G401.6 (cell line): ENCODE results near the gene RALGPS1.

Source experiments
- FAIRE-seq: peaks from 2 replicates; lab custom pipeline; 2012; peaks lifted over from hg19 to GRCh38; lab: Jason Lieb, UNC

RALGPS1 gene

DNA sequence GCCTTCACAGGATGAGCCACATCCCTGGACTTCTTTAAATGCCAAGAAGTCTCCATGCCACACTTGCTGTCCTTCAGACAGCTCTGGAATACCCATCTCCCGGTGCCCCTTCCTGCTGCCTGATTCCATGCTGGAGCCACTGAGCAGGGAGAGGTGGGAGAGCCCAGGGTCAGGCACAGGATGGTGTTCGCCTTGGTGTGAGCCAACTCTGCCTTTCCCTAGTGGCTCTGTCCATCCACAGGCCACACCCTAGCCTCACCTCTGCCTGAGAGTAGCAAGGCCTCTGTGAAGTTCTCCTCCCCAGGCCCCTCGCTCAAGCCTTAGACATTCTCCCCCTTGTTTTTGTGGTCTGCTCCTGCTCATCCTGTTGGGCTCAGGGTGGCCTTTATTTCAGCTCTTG, 262.0 kb downstream of the RALGPS1 start:
- FAIRE-seq: no peak

DNA sequence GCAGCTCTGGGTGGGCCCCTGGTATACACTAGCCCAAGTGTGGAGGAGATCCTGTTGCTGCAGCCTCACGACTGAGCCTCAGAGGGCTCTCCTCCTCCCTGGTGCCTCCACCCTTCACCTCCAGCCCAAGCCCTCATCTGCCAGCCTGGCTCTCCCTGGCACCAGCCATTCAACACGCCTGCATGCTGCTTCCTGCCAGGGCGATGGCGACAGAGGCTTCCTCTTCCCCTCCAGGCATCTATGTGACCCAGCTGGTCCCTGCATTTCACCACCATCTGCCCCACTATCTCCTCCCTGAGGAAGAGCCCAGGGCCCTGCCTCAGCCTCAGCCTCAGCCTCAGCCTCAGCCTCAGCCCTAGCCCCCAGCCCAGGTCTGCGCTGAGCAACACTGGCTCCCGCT, 262.6 kb downstream of the RALGPS1 start:
- no peak for FAIRE-seq

DNA sequence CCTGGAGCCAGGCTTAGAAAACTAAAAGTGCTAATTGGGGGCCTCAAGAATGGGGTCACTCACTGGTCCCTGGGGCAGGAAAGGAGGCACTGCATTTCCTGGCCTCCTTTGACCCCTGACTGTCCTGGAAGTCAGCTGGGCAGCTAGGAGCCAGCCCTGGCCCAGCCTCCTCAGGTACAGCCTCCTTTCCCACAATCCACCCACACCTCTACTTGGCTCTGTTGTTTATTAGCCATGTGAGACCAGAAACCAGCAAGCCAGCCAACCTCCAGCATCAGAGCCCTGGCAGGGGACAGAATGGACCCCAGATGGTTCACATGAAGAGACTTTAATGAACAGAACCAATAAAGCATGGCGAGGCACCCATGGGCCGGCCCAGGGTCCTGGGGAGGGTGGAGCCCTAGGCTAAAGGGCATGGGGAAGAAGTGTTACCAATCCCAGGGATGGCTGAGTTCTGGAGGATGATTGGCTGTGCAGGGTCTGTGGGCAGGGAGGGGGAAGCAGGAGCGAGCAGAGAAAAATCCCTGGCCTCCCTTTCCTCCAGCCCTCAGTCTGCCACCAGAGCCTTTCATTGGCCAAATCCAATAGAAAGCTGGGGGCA, 263.2 kb downstream of the RALGPS1 start:
- no peak for FAIRE-seq

DNA sequence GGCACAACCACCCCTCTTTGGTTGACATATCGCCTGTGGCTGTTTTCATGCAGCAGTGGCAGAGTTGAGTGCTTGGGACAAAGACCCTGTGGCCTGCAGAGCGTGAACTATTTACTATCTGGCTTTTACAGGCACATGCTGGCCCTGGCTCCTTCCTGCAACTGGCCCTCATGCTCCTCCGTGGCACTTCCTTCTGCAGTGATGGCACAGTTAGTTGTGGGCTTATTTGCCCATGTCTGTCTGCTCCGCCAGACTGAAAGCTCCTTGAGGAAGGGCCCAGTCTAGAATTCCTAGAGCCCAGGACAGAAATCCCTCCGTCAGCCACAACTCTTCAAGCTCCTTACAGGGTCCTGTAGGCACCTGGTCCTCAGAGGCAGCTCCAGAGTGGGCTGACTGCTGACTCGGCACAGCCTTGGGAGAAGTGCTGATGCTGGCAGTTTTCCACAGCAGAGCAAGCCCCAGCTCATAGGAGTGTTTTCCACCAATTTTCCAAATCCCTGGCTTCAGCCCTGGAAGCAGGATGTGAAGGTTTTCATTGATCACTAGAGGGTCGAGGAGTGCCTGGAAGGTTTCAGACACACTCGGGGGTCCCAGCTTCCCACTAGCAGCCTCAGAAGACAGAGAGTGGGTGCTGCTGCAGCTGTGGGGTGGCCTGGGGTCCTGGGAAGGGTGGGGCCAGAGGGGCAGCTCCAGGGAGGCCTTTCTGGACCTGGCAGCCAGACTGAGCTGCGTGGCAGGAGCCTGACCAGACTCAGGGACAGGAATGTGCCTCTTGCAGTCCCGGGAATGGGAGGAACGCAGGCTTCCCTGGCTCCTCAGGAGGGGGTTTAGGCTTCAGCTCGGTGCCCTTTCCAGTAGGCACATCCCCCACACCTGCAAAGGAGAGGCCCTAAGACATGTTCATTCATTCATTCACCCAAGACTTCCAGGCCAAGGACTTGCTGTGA, 264.4 kb downstream of the RALGPS1 start:
- no peak for FAIRE-seq

DNA sequence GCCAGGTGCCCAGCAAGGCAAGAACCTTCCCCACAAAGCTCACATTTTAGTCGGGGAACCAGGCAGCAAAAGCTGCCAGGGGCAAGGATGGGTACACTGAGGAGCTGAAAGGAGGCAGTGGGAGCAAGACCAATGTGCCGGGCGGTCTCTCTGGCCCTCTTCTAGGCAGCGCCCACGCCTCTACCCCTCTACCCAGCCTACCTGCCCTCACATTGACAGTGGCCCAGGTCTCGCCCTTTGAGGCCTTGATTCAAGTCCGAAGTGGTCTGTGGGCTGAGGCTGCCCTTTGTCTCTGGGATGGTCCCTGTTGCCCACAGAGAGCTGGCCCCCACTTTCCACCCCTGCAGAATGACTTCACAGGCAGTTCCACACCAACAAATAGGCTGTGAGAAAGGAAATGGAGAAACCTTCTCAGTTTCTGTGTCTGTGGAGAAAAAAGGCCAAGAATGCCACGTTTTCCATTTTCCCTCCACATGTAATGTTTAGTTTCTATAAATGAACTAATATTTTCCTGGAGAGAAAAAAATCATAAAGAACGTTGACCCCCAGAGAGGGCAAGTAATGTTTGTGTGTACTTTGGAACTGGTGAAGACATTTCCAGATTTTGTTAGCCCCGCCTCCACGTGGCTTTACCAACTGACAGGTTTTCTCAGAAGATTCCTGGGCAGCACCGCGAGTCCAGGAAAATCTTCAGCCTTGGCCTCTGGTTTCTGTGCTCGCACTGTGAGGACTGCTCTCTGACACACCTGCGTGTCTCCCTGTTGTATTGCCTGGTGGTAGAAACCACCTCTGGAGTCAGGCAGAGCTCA, 265.3 kb downstream of the RALGPS1 start:
- no peak for FAIRE-seq

DNA sequence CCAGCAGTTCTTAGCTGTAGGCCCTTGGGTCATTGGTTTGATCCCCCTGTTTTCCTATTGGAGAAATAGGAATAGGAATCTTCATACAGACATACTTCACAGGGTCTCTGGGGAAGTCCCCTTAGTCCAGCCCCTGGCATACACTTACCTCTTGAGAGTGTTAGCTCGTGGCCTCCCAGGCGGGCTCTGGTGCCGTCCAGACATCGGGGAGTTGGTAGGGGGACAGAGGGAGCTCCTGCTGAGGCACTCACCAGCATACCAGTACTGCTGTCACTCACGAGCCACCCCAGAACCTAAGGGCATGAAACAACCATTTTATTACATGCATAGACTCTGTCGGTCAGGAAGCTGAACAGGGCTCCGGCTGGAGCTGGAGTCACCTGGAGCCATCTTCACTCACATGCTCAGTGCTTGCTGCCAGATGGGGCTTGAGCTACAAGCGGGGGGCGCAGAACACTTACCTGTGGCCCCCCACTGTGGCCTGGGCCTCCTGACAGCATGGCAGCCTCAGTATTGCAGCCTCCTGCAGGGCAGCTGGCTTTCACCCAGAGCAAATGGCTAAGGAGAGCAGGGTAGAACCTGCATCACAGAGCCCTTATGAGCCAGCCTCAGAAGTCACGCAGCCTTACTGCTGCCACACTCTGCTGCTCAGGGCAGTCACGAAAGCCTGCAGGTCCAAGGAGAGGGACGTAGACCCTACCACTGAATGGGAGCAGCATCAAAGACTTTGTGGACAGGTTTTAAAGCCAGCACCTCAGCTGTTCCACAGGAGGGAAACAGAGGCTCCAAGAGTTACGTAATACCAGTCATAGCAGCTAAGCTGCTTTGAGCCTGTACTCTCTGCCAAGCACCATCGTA, 266.1 kb downstream of the RALGPS1 start:
- no peak for FAIRE-seq

DNA sequence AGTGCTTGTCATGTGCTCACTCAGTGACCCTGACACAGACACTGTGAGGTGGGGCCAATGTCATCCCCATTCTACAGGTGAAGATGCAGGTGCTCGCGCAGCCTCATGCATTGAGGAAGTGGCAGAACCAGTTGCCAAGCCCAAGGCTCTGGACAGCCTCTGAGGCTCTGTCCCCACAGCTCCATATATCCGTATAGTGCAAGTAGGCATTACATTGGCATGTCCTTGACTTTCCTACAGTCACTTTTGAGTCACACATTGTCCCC, 266.7 kb downstream of the RALGPS1 start:
- no peak for FAIRE-seq

DNA sequence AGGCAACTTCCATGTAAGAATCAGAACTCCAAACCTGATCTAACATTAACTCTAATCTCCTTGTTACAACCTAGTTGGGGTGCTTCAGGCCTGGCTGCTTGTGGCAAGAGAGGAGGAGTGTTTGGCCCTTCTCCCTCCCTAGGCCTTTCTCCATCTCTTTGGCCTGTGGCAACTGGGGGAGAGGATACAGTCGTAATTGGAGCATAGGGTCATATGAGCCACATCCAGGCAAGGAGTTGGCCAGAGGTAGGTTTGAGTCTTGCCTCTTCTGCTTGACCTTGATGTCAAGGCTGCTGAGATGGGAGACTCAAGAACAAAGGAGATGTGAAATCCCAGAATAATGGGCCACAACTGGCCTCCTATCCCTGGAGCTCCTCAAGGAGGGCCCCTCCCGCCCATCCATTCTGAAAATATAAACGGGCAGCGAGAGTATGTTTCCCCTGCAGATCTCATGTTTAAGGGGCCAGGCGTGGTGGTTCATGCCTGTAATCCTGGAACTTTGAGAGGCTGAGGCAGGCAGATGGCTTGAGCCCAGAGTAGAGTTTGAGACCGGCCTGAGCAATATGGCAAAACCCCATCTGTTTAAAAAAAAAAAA, 267.1 kb downstream of the RALGPS1 start:
- no peak for FAIRE-seq

DNA sequence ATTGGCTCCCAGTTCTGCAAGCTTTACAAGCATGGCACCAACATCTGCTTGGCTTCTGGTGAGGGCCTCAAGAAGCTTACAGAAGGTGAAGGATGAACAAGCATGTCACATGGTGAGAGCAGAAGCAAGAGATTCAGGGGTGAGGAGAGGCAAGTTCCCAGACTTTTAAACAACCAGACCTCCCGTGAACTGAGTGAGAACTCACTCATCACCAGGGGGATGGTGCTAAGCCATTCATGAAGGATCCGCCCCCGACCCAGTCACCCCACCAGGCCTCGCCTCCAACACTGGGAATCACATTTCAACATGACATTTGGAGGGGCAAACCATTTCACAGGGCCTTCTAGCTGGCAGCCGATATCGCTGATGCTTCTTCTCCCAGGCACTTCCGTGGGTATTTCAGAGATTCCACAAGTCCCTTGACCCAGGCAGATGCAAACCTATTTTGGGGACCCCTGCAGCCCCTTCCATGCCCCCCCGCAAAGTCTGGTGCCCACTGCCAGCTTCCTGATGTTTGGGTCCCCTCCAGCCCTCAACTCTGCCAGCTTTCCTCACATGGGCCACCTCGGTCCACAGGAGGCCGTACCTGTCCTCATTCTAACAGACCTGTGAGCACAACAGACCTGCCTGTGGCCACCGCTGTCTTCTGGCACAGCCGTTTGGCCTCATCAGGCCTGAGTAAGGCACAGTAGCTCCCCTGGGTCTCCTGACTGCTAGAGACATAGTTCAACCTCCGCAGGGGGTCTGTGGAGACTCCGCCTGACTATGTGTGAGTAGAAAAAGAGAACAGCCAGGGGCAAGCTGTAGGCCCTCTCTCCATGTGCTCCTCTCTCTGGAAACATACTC, 268.5 kb downstream of the RALGPS1 start:
- FAIRE-seq: no peak

DNA sequence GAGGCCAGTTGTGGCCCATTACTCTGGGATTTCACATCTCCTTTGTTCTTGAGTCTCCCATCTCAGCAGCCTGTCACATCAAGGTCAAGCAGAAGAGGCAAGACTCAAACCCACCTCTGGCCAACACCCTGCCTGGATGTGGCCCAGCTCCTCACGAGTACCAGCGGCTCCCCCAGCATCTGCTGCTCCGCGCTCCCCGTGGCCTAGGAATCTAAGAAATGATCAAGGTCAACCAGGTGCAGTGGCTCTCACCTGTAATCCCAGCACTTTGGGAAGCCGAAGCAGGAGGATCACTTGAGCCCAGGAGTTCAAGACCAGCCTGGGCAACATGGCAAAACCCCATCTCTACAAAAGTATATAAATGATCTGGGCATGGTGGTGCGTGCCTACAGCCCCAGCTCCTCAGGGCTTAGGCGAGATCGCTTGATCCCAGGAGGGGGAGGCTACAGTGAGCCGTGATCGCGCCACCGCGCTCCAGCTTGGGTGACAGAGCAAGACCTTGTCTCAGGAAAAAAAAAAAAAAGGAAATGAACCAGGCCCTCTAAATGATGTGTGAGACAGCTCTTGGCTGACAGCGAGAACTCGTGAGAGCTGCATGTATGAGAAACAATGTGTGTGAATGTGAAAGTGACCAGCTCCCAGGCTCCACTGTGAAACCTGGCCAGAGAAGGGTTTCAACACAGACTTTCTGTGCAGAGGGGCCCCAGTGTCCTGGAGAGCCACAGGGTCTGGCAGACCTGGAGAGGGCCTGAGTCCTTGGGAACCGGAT, 269.4 kb downstream of the RALGPS1 start:
- FAIRE-seq: no peak

DNA sequence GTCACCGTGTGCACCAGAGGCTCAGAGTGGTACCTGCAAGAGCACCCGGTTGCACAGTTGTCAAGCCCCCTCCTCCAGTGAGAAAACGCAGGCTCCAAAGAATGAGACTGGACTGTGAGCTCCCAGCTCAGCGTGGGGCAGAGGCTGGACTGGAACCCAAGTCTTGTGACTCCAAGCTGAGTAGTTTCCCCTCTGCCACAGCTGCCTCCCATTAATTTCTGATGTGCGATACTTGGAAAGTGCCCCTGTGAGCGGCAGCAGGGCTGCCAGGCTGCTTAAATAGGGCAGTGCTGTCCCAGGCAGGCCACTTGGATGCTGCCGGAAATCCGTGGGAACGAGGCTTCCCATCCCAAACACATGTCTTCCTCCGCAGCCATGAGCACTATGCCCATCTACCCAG, 270.1 kb downstream of the RALGPS1 start:
- FAIRE-seq: no peak

DNA sequence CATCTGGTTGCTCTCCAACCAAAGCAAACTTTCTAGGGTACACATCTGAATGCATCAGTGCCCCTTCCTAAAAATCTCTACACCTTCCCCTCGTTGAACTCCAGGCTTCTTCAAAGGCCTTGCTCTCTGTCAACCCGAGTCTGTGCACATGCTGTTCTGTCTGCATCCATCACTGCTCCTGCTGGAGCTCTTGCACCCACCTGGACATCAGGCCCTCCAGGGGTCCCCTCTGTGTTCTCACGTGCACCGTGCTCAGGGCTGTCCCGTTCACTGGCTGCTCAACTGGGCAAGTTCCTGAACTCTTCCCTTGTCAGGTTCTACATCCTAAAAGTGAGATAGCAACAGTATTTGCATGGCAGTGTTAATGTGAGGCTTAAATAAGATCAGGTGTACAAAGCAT, 270.6 kb downstream of the RALGPS1 start:
- no peak for FAIRE-seq

DNA sequence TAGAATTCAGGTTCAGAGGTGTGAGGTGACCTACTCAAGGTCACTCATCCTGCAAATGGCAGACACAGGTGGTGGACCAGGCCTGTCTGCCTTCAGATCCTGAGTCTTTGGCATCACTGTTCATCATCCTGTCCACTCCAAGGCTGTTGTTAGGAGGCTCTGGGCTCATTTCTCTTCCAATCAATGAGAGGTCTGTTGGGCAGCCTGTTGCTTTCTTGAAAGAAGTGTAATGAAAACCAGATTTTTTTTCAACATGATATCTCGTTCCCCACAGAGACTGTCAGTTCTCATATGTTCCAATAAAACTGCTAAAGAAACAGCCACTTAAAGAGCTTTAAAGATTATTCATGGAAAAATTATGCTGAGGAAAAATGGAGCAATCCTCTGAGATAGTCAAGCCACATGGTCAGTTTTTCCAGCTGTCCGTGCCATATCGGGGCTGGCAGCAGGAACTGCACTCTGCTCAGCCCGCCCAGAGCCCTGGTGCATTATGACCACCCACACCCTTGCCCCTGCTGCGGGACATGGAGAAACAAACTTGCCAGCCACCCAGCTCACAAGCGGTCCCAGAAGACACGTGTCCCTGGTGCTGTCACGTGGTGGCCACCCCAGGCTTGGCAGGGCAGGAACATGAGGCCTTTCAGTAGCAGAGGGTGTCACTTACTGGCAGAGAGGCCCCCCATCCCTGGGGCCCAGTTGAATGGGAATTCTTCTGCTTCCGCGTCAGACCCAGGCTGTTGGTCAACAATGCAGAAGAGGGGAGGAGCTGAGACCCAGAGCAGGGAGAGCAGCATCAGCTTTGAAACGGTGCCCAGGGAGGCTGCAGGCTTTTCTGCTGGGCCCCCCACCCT, 271.6 kb downstream of the RALGPS1 start:
- no peak for FAIRE-seq

DNA sequence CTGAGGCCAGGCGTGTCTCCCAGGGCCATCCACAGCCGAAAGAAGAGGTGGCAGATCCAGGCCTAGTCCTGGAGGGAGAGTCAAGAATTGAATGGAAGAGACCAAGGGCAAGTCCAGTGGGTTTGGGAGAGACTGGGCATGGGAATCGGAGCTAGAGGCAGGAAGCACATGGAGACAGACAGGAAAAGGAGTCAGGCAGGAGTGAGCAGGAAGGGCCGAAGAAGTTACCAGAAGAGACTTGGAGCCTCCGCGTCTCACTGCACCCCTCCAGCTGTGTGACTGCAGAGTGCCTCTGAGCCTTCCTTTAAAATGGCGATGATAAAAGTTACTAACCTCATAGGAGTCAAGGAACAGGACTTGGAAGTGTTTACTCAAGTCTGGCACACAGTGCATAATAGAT, 272.2 kb downstream of the RALGPS1 start:
- FAIRE-seq: no peak

DNA sequence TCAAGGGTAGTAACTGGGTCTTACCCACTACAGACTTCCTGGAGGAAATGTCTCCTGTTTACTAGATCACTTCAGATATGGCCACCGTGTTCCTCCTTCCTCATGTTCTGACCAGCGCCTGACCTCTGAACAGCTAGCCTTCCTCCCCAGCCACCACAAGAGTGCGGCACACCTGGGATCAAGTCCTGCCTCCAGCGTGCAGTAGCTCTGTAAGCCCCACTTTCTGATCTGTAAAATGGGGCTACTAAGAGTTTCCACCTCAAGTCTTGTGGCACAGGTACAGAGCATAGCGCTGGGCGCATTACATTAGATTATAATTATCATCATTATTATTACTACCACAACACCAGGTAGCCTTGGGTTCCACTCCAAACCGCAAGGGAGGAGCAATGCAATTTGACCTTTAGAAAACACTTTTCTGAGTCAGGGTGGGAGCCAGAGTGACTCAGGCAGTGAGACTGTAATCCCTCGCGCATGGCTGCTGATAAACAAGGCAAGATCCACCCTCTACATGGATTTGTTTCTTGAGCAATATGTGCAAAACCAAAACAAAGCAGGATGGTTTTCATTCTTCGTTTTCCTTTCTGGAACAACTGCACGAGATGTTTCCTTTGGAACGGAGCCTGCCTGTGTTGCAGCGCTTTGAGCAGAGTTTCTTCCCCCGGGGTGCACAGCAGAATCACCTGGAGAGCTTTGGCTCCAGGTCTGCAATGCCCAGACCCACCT, 272.8 kb downstream of the RALGPS1 start:
- FAIRE-seq: no peak

DNA sequence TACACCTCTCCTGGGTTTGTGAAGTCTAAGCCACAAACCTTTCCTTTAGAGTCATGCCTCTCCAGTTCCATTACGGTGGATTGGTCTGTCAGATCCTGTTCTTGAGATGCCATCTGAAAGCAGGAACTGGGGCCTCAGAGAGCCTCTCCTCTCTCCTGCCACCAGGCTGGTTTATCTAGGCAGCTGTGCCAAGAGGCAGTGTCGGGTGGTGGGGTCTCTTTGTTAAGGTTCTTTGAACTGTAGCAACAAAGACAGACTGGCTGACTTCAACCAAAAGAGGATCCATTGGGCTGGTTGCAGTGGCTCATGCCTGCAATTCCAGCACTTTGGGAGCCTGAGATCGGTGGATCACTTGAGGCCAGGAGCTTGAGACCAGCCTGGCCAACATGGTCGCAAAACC, 273.8 kb downstream of the RALGPS1 start:
- FAIRE-seq: no peak

DNA sequence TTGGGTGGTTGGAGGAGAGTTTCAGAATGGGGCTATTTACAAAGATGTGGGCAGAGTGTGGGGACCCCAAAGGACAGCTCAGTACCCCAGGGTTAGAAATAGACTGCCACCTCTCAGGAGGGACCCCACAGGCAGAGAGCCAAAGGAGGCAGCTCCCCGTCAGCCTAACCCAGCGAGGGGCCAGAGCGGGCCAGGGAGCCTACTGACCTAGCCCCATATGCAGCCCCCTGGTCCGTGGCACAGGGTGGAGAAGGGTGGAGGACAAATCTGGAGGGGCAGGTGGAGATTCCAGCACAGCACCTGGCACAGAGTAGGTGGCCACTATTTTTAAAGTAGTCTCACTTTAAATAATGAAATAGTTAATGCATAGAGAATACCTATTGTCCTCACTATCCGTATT, 275.0 kb downstream of the RALGPS1 start:
- FAIRE-seq: no peak

DNA sequence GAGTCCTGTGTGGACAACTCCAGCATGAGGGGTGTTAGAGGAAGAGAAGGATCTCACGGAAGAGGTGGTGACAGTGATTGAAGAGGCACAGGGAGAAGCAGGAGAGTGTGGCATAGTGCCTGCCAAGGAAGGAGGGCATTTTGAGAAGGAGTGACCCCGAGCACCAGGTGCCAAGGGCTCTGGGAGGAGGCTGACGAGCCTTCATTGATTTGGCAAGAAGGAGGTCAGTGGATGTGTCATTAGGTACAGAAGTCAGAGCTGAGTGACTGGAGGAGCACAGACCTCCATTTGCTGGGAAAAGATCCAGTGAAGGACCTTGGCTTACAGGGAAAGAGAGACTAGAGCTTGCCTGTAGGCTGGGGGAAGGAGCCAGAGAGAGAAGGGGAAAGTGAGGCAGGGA, 278.2 kb downstream of the RALGPS1 start:
- no peak for FAIRE-seq

DNA sequence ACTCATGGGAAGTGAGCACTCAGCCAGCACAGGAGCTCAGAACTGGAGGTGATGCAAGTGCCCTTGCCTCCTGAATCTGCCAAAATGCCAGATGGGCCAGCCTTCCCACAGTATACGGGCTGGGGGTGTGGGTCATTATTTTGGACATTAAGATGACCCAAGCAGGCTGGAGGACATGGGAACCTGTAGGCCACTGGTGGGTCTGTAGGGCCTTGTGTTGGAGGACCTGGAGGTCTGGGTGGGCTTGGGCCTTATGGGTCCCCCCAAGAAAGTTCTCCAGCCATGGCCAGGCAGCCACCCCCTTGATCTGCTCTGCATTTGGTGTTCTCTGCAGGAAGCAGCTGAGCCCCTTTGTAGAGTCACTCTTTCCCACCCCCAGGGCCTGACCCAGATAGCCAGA, 278.9 kb downstream of the RALGPS1 start:
- no peak for FAIRE-seq
